Measurements from ENCODE around the gene STIMATE. TPM values are rescaled to one million over a fixed set of nuclear protein-coding genes. Genes with fewer than 3 reads are reported as not detected.

STIMATE gene
- polyA plus RNA-seq, 1 of the 3 experiments (the other 2 are of a cell fraction): 9.3 TPM

GRCh38 chr3:52839892-52840545, 57.3 kb downstream of the STIMATE start:
- ChIA-PET CTCF (interaction anchor here (1.4 to 2.0 kb wide), 2 partner anchors 11 to 21 kb away, joined by 3 to 10 read pairs; no protein-coding TSS in a partner anchor), POLR2A (no interaction called here)
- Histone ChIP-seq H3K27me3 (ENCODE audit: insufficient read depth) (no peaks in the 10 kb centered on the region), H3K36me3 (replicated peaks in 1 of 2; ENCODE audit: control insufficient read depth in 1 of 2, insufficient read depth in 2 of 2, low read length in 1 of 2) (peaks cover 0 to 21% of the 10 kb centered on the region in 2 experiments), H3K9me2 (no peaks in the 10 kb centered on the region), H3K4me3 (ENCODE audit: low read depth in 2 of 2, low read length in 1 of 2) (no peak overlapping the region), H3K79me2 (ENCODE audit: insufficient read depth) (no peaks in the 10 kb centered on the region), H2AFZ (ENCODE audit: low read depth) (no peak overlapping the region), H3K9ac (no peak overlapping the region), H3K27ac (ENCODE audit: low read depth in 2 of 2, low read length in 1 of 2) (no peak overlapping the region), H4K20me1 (ENCODE audit: insufficient read depth) (no peaks in the 10 kb centered on the region), H3K4me2 (no peak overlapping the region), H3F3A (replicated peaks; ENCODE audit: insufficient read depth) (no peaks in the 10 kb centered on the region), H3K4me1 (ENCODE audit: control insufficient read depth in 1 of 2, insufficient read depth in 2 of 2, low read depth in 1 of 2, low read length in 1 of 2) (no peaks in the 10 kb centered on the region), H3K9me3 (no peaks in the 10 kb centered on the region)
- no peak for DNase-seq
- WGBS (ENCODE audit: low lambda C conversion rate): 94% methylated on average over 22 of the region's 23 CpGs
- TF ChIP-seq EP300 (IDR thresholded peaks at IDR 0.05; ENCODE audit: borderline replicate concordance in 1 of 2, low read depth in 1 of 2, low read length in 1 of 2) (no peak), EZH2phosphoT487 (IDR thresholded peaks at IDR 0.05; ENCODE audit: borderline replicate concordance, low read depth) (no peak), NRF1 (IDR thresholded peaks at IDR 0.05; ENCODE audit: low read depth, low read length) (no peak), NFIC (IDR thresholded peaks at IDR 0.05; ENCODE audit: borderline replicate concordance) (no peak), RAD21 (IDR thresholded peaks at IDR 0.05; ENCODE audit: low read length) (no peak), RXRA (IDR thresholded peaks at IDR 0.05; ENCODE audit: borderline replicate concordance, low read depth) (no peak), RFX5 (IDR thresholded peaks at IDR 0.05; ENCODE audit: low read length) (no peak), MXI1 (IDR thresholded peaks at IDR 0.05; ENCODE audit: low read depth, low read length) (no peak), MAX (IDR thresholded peaks at IDR 0.05; ENCODE audit: low read depth) (no peak), FOXJ3 (CRISPR knock-in tag; IDR thresholded peaks at IDR 0.05) (no peak), GATA2 (CRISPR knock-in tag; IDR thresholded peaks at IDR 0.05) (no peak), JUND (IDR thresholded peaks at IDR 0.05) (no peak), USF1 (IDR thresholded peaks at IDR 0.05; ENCODE audit: borderline replicate concordance, low read depth) (no peak), TAF1 (IDR thresholded peaks at IDR 0.05; ENCODE audit: borderline replicate concordance, low read depth, low read length) (no peak), TCF12 (IDR thresholded peaks at IDR 0.05) (no peak)
- TF ChIP-seq, protein P1, sequence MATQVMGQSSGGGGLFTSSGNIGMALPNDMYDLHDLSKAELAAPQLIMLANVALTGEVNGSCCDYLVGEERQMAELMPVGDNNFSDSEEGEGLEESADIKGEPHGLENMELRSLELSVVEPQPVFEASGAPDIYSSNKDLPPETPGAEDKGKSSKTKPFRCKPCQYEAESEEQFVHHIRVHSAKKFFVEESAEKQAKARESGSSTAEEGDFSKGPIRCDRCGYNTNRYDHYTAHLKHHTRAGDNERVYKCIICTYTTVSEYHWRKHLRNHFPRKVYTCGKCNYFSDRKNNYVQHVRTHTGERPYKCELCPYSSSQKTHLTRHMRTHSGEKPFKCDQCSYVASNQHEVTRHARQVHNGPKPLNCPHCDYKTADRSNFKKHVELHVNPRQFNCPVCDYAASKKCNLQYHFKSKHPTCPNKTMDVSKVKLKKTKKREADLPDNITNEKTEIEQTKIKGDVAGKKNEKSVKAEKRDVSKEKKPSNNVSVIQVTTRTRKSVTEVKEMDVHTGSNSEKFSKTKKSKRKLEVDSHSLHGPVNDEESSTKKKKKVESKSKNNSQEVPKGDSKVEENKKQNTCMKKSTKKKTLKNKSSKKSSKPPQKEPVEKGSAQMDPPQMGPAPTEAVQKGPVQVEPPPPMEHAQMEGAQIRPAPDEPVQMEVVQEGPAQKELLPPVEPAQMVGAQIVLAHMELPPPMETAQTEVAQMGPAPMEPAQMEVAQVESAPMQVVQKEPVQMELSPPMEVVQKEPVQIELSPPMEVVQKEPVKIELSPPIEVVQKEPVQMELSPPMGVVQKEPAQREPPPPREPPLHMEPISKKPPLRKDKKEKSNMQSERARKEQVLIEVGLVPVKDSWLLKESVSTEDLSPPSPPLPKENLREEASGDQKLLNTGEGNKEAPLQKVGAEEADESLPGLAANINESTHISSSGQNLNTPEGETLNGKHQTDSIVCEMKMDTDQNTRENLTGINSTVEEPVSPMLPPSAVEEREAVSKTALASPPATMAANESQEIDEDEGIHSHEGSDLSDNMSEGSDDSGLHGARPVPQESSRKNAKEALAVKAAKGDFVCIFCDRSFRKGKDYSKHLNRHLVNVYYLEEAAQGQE (IDR thresholded peaks at IDR 0.05; ENCODE audit: low read depth, low read length): no peak
- TF ChIP-seq, protein P2, sequence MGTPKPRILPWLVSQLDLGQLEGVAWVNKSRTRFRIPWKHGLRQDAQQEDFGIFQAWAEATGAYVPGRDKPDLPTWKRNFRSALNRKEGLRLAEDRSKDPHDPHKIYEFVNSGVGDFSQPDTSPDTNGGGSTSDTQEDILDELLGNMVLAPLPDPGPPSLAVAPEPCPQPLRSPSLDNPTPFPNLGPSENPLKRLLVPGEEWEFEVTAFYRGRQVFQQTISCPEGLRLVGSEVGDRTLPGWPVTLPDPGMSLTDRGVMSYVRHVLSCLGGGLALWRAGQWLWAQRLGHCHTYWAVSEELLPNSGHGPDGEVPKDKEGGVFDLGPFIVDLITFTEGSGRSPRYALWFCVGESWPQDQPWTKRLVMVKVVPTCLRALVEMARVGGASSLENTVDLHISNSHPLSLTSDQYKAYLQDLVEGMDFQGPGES (IDR thresholded peaks at IDR 0.05; ENCODE audit: low read depth, low read length): no peak
- TF ChIP-seq, protein P3, sequence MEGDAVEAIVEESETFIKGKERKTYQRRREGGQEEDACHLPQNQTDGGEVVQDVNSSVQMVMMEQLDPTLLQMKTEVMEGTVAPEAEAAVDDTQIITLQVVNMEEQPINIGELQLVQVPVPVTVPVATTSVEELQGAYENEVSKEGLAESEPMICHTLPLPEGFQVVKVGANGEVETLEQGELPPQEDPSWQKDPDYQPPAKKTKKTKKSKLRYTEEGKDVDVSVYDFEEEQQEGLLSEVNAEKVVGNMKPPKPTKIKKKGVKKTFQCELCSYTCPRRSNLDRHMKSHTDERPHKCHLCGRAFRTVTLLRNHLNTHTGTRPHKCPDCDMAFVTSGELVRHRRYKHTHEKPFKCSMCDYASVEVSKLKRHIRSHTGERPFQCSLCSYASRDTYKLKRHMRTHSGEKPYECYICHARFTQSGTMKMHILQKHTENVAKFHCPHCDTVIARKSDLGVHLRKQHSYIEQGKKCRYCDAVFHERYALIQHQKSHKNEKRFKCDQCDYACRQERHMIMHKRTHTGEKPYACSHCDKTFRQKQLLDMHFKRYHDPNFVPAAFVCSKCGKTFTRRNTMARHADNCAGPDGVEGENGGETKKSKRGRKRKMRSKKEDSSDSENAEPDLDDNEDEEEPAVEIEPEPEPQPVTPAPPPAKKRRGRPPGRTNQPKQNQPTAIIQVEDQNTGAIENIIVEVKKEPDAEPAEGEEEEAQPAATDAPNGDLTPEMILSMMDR (IDR thresholded peaks at IDR 0.05): no peak
